ENCODE measurements around the gene RAI2.

Gene RAI2

DNA sequence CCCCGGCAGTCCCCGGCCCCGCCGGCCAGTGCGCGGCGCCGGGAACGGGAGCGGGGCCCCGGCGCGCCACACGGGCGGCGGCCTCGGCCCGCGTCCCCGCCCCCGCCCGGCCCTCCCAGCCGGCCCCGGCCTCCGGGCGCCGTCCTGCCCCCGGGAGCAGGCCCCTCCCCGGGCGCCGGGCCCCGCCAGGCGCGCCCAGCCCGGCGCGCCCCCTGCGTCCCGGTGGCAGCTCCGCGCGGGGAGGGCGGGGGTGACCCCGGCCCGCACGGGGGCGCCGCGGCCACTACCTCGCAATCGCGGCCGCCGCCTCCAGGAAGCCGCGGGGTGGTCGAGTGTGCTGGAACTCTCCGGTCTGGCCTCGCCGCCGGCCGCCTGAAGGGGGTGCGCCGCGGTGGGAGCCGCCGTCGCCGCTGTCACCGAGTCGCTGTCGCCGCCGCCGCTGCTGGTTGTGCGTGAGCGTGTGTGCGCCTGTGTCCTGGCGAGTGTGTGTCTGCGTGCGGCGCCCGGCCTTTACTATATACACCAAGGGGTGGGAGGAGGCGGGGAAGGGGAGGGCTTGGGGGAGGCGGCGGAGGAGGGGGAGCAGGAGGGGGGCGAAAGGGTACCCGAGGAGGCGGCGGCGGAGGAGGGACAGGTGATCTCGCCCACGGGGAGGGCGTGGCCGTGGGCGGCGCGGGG lies at the start of gene RAI2:
RAI2 (minus strand) TSS at position 488 of the 678 bp plus-strand sequence. CDS start 59,288 bp downstream, outside the sequence.
- peak; percentile 9 for DNase-seq (ENCODE audit: low spot score)

DNA sequence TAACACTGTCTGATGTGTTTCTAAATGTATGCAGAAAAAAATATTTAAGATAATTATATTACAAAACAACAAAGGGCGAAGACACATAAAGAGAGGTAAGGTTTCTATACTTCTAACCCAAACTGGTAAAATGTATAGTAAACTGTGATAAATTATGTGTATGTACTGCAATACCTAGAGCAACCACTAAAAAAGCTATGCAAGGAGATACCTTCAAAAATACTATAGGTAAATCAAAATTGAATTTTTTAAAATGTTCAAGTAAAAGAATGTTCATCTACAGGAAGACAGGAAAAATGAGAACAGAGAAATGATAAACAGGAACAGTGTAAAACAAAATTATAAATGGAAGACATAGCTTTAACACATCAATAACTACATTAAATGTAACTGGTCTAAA lies 27.3 kb upstream of the RAI2 start:
- no peak for DNase-seq (ENCODE audit: low spot score)

DNA sequence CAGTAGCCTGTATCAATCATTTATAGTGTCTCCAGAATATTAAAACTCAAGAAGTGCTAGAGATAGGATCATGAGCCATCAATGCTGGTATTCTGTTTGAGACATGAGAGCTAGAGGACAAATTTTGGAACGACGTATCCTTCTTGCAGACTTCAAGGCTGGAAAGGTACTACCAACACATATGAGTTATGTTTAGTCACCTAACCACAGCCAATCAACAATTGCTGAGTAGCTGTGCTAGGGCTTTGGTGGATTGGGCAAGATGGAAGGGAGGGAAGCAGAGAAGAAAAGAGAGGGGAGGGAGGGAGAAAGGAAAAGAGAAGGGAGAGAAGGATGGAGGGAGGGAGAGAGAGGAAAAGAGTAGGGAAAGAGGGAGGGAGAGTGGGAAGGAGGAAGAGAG lies 21.6 kb upstream of the RAI2 start:
- DNase-seq (ENCODE audit: low spot score), result no peak

DNA sequence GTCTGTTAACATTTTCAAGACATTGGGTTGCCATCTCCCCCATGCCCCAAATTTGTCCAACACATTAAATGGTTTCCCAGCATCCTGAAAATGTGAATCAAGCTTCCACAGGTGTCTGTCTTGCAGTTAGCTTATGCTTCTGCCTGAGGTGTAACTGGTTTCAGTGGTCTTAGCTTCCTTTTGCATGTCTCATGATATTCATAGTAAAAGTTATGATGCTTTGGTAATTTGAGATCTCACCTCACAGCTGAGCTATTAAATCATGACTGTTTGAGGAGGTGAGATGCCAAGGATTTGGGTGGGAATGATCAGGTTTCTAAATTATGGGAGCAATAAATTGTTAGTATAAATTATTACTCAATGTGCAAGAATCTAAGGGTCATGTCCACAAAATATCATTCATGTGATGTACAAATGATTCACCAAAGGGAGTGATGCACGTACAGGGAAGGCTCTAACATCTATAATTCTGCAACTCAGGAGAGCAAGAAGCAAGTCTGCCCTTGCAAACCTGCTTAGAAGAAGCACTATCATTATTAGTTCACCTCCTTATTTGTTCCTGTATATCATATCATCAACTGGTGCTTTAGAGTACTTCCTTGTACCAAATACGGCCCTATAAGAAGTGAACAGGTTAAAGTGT lies 17.1 kb upstream of the RAI2 start:
- no peak for DNase-seq (ENCODE audit: low spot score)

DNA sequence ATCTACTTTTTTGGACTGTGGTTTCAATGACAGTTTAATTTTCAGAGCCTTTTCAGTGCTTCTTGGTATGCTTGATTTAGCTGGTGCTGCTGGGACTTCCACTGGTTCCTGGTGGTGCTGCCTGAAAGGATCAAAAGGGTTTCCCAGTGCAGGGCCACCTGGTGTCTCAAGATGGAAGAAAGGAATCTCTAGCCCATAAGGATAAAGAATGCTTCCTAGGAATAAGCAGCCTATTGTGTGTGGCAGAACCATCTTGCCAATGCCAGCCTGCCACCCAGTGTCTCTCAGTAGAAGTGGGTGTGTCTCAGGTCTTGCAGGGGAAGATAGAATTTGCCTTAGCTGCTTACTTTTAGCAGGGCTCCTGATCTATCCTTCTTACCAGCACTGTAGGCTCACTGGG lies 15.0 kb upstream of the RAI2 start:
- no peak for DNase-seq (ENCODE audit: low spot score)

DNA sequence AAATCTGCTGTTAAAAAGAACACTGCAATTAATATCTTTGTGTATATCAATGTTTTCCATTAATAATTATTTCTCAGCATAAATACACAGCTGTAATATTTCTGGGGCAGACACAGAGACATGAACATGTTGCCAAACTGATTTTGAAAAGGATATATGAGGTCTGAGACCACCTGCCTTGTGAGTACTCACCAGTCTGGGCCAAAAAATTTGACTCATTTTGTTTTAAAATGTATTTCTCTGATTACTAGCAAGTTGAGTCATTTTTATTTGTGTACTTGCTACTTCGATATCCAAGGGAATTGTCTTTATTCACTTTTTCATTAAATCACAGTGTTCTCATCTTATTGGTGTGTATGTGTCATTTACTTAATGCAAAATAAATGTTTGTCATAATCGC lies 8.5 kb upstream of the RAI2 start:
- DNase-seq (ENCODE audit: low spot score), result no peak

DNA sequence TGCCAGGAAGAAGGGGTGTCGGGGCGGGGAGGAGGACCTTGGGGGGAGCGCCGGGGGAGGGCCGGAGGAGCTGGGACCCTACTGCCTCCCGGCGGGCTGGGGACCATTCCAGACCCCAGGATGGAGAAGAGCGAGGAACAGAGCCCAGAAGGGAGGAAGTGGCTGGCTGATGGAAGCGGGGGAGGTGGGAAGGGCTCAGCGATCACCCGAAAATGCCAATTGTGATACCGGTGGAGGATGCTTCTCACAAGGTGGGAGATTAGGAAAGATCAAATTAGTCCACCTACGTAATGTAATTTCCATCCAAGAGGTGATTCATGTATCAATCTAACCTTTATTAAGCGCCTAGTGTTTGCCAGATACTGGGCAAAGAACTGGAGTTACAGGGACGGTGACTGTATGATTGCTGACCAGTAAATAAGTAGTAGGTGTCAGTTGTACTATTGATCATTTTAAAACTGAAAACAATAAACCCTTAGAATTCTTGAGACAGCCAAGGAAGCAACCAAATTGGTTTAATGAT lies 452 bp upstream of the RAI2 start:
- DNase-seq (ENCODE audit: low spot score), result no peak

DNA sequence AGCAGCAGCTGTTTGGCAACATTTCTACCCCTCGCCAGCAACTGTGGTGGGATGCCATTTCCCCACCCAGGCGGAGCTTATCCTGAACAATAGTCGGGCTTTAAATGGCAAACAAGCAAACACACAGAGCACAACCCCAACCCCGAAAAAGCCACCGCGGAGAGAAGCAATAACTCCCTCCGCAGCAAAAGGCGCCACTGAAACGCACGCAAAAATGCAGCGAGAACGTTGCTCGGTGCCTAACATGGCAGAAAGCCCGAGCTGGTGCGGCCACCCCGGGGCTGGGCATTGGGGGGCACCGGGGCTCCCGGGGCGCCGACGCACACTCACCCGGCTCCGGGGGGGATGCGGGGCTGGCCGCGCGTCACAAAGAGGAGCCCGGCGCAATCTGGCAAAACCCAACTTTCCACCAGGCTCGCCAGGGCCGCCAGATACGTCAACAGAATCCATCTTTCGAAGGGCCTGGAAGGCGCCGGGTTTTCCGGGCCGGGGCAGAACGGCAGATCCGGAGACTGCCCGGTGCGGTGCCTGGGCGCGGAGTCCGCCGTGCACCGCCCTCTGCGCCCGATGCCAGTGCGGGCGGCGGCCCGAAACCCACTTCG lies 818 bp downstream of the RAI2 start:
- no peak for DNase-seq (ENCODE audit: low spot score)

DNA sequence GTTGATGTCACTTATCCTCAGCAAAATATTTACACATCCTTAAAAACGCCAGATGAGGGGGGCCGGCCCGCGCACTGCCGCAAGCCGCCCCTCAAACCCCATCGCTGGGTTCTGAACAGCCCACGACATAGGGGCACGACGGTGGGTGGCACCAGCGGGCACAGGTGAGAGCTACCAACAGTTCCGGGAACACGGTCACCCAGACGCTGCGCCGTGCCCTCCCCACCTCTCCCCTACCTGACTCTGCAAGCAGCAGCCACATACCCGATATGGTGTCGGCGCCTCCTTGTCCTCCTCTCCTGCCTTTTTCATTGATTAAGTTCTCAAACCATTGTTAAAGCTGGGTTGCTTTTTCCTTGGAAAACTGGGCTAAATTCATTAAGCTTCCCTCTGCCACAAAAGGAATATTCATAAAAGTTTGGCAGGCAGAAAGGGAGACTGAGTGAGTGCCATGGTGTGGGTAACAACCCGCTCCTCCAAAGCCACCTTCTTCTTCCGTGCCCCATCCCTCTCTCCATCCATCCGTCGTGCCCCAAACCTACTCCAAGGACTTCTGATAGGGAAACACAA lies 1.4 kb downstream of the RAI2 start:
- peak; percentile 0 for DNase-seq (ENCODE audit: low spot score)

DNA sequence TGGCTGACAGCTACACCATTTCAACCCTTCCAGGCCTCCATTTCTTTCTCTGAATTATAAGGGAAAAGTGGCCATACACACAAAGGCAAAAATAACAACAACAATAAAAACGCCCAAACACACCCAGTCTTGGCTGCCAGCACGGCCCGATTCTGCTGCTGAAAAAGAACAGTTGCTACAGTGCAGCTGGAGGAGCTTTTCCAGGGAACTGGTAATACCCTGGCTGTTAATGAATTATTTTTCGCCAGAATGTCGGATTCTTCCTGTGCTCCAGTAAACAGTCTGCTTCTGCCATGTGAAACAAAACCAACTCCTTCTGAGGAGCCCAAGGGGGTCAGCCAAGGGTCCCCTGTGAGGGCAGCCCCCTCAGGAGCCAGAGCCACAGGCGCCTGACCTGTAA lies 6.6 kb downstream of the RAI2 start:
- no peak for DNase-seq (ENCODE audit: low spot score)

DNA sequence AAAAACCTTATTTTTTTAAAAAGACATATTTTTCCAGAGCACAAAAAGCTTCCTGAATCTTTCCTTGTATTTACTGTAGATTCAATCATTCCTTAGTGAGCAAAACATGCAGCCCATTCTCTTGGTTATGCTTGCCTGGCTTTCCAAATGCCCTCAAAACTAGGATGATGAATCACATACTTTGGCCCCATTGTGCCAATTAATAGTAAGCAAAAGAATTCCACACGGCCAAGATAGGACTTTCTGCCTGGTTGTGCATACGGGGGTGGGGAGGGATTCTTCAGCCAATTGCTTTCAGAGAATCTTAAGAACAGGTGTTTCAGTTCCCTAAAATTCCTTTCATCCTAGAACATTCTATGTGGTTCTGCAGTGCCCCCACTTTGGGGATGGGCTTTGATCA lies 7.0 kb downstream of the RAI2 start:
- DNase-seq (ENCODE audit: low spot score), result no peak

DNA sequence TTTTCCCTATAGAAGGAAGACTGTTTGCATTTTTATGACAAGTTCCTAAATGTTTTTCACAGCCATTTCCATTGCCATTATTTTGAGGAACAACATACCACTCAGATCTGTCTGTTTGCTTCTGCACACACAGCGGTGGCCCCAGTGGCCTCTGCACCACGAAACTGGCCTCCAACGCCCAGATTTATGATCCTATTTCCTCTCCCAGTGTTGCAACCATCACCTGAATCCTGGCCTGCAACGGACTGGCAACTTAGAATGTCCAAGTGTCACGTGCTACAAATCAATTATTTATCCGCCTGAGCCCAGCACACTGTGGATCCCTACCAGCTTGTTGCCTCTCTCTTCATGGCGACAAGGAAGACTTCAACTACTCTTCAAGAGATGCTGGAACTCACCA lies 9.2 kb downstream of the RAI2 start:
- DNase-seq (ENCODE audit: low spot score), result no peak

DNA sequence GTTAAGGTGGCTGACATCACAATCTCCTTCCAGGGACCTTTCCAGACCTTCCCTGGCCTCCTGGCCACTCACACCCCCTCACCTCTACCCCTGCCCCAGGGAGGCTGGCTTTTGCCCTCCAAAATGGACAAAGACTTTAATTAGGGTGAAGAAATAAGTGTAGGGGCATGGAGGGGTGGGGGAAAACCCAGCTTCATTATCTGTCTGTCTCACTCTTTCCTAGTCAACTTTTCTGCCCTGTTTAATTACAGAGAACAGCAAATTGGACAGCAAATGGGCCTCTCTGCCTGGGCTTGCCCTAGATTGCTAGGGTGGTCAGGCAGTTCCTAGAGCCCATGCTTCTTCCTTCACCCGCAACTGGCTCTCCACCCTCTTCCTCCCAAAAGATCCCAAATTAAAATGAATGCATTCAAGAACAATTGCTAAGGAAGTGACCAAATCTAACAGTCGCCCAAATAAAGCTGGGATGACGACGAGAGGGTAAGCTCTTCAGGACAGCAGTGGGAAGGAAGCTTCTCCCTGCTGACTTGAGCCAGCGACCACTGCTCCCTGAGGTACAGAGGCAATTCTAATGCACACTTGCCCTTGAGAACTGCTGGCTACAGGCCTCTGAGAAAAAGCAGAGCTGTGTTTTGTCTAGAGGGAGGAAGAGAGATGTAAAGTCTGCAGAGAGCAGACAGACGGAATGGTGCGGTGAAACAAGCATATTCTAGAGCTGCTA lies 12.4 kb downstream of the RAI2 start:
- no peak for DNase-seq (ENCODE audit: low spot score)

DNA sequence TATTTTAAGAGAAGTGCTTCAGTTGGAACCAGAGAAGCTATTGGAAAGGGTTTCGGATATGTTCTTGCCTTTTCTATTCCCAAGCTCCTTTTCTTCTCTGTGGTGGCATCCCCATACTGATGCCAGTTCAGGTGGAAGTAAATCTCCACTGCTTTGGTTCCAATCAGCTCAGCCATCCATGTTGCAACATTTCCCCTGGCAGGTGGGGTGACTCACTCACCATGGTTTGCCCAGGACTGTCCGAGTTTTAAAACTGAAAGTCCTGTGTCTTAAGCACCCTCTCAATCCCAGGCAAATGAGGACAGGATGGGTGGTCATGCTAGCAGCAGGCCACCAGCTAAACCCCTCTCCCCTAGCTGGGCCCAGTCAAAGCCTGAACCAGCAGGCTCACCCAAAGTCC lies 15.1 kb downstream of the RAI2 start:
- no peak for DNase-seq (ENCODE audit: low spot score)

DNA sequence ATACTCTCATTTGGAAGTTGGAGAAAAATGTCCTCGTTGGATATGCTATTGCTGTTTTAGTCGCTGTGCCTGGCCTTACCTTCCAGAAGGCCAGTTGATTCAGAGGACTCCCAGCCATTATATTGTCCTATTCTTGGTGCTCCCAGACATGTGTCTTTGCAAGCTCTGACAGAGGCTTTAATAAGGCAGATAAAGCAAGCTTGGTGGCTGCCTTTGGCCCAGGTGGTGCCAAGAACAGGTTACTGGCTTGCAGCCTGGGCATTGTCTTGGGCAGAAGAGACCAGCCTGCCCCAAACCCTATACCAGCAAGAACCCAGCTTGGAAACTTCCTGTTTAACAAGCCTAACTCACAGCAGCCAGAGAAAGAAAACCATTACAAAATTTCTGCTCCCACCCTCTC lies 16.9 kb downstream of the RAI2 start:
- DNase-seq (ENCODE audit: low spot score), result no peak

DNA sequence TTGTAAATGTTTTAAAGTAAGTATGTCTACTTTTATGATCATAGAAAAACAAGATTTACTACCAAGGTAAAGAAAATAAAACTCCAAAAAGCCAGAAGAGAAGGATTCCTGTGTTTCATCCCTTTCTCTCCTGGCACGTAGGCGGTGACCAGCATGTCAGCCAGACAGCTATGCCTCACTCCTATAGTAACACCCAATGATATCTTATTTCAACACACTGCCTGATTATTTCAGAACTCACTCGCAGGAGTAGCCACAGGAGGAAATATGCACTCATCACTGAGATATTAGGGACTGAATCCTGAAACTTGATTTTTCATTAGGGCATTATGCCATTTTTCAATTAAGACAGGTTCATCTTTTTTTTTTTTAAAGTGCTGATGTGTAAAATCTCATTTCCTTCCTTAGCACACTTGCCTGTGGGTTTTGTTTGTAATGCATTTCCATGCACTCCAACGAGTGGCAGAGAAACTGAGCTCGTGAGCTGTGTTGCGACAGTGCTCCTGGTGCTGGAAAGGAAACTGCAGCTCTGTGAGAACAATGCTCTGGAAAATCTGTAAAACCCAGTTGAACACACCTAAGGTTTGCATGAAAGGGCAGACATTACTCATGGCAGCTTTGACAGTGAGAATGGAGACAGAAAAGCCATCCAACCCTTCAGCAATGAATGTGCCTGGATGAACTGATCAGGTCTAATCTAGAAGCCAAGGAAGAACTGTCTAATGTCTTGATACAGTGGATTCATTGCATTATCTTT lies 18.2 kb downstream of the RAI2 start:
- DNase-seq (ENCODE audit: low spot score), result no peak

DNA sequence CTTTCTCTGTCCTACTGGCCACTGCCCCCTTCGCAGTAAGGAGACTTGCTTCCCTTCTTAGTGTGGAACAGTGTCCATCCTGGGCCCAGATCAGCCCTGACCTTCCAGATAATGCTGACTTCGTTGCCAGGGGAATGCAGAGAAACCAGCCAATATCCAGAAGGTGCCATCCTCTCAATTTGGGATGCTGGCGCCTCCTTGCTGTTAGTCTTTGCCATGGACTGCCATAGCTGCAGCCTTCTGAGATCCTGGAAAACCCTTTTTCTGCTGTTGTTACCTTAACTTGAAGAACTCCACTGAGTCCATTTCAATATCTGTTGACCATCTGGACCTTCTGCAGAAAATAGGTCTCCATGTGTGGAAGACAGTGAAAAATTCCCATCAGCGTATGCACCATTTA lies 21.8 kb downstream of the RAI2 start:
- no peak for DNase-seq (ENCODE audit: low spot score)

DNA sequence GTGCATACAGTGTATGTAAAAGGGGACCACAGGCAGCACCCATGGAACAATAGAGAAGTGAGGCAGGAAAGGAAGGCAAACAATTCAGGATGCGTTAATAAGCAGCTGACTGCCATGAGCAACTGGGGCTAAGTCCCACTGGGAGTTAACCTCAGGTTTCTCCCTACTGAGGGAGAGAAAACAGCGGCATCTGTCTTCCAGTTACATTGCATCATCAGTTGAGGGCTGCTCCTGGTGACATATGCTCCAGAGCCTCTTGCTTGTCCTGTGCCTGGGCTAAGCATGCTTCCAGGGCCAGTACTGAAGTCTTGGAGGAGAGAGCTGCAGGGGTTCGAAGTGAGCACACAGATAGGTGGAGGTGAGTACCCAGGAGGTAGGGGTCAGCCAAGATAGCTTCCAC lies 24.3 kb downstream of the RAI2 start:
- no peak for DNase-seq (ENCODE audit: low spot score)

DNA sequence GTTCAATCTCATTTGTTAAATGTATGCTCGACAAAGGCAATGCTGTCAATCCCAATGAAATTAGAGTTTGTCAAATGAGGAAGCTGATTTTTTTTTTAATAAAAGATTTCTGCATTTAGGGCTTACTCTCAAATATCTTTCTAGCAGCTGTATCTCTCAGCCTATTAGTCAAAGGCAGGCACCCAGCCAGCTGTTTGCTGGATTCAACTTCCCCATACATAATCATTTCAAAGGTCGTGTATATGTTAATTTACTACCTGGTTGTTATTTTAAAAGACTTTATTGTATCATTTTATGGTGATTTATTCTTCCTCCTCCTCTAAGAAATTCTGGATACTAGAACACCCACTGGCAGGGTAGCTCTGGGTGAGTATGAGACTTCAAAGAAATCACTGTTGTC lies 27.1 kb downstream of the RAI2 start:
- DNase-seq (ENCODE audit: low spot score), result no peak

DNA sequence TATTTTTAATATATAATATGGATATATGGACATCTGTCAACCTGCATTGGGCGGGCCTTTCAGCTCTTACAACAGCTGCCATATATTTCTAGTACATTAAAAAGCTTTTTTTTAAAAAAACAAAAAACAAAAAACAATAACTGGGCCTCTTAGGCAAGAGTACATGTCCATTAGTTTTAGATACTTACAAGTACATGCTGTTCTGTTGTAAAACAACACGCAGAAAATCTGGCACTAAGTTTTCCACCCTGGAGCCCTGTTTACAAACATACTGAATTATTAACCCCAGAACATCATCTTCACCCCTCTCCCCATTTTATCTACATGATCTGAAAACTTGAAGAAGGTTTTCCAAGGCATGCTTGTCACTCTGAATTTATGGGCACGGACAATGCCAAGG lies 29.8 kb downstream of the RAI2 start:
- no peak for DNase-seq (ENCODE audit: low spot score)

DNA sequence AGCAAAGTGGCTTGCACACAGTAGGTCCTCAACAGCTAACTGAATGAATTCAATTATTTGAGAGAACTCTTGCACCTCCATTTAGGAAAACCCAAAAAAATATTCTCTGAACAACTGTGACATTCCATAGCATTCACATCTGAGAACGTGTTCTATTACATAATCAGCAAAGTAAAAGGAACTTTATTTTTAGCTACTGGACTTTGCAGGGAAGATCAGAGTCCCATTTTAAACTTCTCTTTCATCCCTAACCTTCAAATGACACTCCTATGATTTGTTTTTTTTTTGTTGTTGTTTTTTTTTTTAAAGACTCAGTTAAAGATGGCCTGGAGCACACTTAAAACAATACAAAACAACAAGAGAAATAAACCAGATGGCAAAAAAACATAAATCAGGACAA lies 30.9 kb downstream of the RAI2 start:
- no peak for DNase-seq (ENCODE audit: low spot score)

DNA sequence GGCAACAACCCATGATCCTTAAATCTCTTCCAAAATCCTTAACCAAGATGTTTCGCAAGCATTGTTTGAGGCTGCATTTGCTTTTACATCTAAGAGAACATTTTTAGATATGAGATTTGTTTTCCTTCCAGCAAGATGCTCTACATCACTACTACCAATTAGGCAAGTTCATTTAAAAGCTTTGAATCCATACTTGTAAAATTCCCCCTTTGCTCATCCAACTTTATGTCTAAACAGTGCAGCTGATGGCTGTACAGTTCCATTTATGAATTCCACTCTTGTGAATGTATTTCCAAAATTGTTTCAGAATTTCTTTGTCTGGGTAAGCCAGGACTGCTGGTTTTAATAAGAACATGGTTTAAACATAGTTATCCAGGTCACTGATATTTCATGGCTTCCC lies 31.5 kb downstream of the RAI2 start:
- DNase-seq (ENCODE audit: low spot score), result no peak

All from CD4-positive, alpha-beta T cell treated with Interleukin-15 for 4 hours (primary cell).